Measurements from ENCODE around the gene HAUS8. TPM values are rescaled to one million over a fixed set of nuclear protein-coding genes. Genes with fewer than 3 reads are reported as not detected.

Gene HAUS8
- total RNA-seq, 1 experiment from 2014 or later = 16.3 TPM

Other genes with a start within 250 kb of the HAUS8 start
- 21.0 and 25.5 TPM in 2 replicates for gene SIN3B, start 246.1 kb downstream of the HAUS8 start, total RNA-seq (2014; rRNA removed)
- gene F2RL3, start 186.5 kb downstream of the HAUS8 start, total RNA-seq (2014; rRNA removed) = not detected in 2 replicates
- 0.11 TPM in 1 of 2 replicates, not detected in the other for gene CPAMD8, start 48.6 kb downstream of the HAUS8 start, total RNA-seq (2014; rRNA removed)
- gene MYO9B, start 325 bp upstream of the HAUS8 start, total RNA-seq (2014; rRNA removed) = 50.7 and 52.1 TPM in 2 replicates
- gene USE1, start 139.9 kb upstream of the HAUS8 start, total RNA-seq (2014; rRNA removed) = 15.3 and 28.9 TPM in 2 replicates
- 2.4 and 6.4 TPM in 2 replicates for gene OCEL1, start 150.8 kb upstream of the HAUS8 start, total RNA-seq (2014; rRNA removed)
- gene NR2F6, start 170.5 kb upstream of the HAUS8 start, total RNA-seq (2014; rRNA removed) = 60.0 and 72.7 TPM in 2 replicates
- gene USHBP1, start 189.3 kb upstream of the HAUS8 start, total RNA-seq (2014; rRNA removed) = not detected in 2 replicates
- 107 and 148 TPM in 2 replicates for gene BABAM1, start 192.0 kb upstream of the HAUS8 start, total RNA-seq (2014; rRNA removed)
- 0.40 and 0.90 TPM in 2 replicates for gene ANKLE1, start 206.4 kb upstream of the HAUS8 start, total RNA-seq (2014; rRNA removed)
- 25.9 and 26.5 TPM in 2 replicates for gene ABHD8, start 228.0 kb upstream of the HAUS8 start, total RNA-seq (2014; rRNA removed)
- 48.2 and 68.1 TPM in 2 replicates for gene MRPL34, start 230.4 kb upstream of the HAUS8 start, total RNA-seq (2014; rRNA removed)
- gene DDA1, start 234.1 kb upstream of the HAUS8 start, total RNA-seq (2014; rRNA removed) = 55.9 and 76.2 TPM in 2 replicates